Omental fat pad (tissue), 4 donors: ENCODE measurements around the gene ARL6IP5. TPM values are rescaled to one million over a fixed set of nuclear protein-coding genes. Genes with fewer than 3 reads are reported as not detected.
A peak's percentile ranks its signal among the peaks of the same experiment; 100 is the strongest.

Experiments used
- ATAC-seq: fragments of 150-250 bp; one replicate; pipeline ENCODE4 v1.9.1; 2016; ENCODE audit warnings: mild to moderate bottlenecking, moderate library complexity; ENCODE audit not compliant: low FRiP score
- DNase-seq: peaks from one replicate; pipeline ENCODE4 v3.0.0-alpha.2; 2019; ENCODE audit warnings: low spot score
- total RNA-seq, 4 donors: library from RNA; depleted of rRNA; stranded (reverse); fragments of >200 nt; gene quantifications; one replicate each; pipeline ENCODE4 v1.1.0, GENCODE V29; 2016
- TF ChIP-seq, protein P1 (sequence below), 3 donors: fragments of 450-650 bp; IDR thresholded peaks; one replicate each; pipeline ENCODE4 v1.5.1; 2016 to 2017; ENCODE audit warnings: antibody characterized with exemption in 3 of 3, mild to moderate bottlenecking in 3 of 3, moderate library complexity in 2 of 3

The ARL6IP5 gene
- total RNA-seq, 4 donors from 2014 or later, result 113 to 215 (median 199) TPM

DNA sequence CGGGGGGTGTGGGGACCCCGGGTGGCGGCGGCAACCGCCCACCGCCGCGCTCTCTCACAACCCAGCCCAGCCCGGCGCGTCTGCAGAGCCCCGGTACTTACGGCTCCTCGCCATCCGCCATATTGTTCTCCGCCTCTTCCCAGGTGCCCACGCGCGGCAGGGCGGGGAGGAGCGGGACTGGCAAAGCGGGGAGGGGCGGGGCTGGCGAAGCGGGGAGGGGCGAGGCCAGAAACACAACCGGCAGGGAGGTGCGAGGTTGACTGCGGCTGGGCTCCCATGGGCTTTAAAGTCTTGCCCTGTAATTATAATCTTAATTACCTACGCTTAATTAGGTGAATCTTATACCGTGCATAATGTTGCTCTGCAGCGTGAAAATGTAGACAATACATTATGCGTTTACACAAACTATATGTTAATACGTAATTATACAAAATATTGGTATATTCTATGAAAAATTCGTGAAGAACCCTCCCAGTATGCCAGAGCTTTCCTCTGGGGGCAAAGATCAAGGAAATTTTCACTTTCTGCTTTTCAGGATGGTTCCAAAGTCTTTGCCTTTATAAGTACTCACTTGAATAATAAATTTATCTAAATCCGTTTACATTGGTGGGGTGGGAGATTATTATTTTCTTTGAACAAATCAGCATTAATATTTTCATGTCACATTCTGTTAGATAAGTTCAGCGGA is 4.4 kb upstream of the ARL6IP5 start, which contains the start of gene UBA3:
TSS of gene UBA3 (minus strand) at position 133 of the 688 bp plus-strand sequence. CDS start at position 121, 12 bp downstream.
- ATAC-seq (peak; percentile 78), DNase-seq (peak; percentile 79)
- TF ChIP-seq, protein P1, sequence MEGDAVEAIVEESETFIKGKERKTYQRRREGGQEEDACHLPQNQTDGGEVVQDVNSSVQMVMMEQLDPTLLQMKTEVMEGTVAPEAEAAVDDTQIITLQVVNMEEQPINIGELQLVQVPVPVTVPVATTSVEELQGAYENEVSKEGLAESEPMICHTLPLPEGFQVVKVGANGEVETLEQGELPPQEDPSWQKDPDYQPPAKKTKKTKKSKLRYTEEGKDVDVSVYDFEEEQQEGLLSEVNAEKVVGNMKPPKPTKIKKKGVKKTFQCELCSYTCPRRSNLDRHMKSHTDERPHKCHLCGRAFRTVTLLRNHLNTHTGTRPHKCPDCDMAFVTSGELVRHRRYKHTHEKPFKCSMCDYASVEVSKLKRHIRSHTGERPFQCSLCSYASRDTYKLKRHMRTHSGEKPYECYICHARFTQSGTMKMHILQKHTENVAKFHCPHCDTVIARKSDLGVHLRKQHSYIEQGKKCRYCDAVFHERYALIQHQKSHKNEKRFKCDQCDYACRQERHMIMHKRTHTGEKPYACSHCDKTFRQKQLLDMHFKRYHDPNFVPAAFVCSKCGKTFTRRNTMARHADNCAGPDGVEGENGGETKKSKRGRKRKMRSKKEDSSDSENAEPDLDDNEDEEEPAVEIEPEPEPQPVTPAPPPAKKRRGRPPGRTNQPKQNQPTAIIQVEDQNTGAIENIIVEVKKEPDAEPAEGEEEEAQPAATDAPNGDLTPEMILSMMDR (IDR thresholded peaks at IDR 0.05), result no peak

DNA sequence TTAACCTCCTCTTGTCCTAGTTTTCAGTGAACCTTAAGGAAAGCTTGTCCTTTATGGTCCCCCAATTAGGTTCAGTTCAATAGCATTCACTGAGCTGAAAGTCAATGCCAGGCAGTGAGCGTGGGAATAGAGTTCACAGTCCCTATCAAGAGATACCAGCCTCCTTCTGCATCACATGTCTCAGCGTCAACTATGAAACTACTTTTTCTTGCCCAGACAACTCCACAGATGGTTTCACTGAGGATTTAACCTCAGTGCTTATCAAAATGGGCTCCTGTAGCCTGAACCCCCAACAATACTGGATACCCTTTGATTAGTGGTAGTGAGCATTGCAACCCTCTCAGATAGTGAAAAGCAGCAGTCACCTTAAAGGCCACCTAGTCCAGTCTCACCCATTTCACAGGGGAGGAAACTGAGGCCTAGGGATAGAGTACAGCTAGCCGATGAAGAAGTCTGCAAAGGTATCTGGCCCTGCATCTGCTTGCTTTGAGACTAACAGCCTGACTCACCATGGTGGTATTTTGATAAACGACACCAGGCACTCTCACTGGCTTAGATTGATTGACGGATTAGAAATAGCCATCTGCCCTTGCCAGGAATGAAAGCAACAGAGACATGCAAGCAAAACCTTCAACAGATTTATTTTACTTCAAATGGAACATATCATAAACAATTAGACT is 3.0 kb upstream of the ARL6IP5 start:
- TF ChIP-seq, protein P1 (IDR thresholded peaks at IDR 0.05), result no peak
- DNase-seq, result no peak
- no peak for ATAC-seq

DNA sequence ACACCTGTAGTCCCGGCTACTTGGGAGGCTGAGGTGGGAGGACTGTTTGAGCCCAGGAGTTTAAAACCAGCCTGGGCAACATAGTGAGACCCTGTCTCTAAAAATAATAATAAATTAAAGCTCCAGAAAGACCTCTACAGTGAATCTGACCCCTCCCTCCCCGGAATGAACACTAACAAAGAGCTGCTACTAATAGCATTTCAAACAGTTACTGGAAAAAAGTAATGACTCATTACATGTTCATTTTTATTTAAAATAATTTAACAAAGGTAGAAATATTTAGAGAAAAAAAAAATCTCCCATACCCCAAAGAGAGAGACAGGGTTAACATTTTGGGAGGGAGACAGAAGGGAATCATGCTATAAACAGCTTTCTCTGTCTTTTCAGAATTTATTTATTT is 2.4 kb upstream of the ARL6IP5 start:
- ATAC-seq, result no peak
- no peak for DNase-seq
- TF ChIP-seq, protein P1 (IDR thresholded peaks at IDR 0.05), result no peak

DNA sequence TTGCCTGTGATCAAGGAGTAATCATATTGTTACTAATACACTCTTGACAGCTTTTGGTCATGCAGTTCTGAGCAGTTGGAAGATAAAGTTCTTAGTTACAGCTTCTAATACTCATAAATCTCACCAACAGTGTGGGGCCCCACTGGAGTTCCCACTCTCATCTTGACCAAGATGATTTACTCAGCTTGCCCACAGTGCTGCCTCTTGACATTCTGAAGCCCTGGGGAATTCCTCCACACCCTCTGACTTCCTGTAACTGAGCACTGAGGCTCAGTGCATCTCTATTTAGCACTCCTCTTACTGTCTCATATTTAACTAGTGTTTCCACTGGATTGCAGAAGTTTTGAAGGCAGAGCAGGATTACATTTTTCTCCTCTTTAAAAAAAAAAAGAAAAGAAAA is 1.9 kb upstream of the ARL6IP5 start:
- no peak for DNase-seq
- peak; percentile 37 for ATAC-seq
- TF ChIP-seq, protein P1 (IDR thresholded peaks at IDR 0.05), result no peak

DNA sequence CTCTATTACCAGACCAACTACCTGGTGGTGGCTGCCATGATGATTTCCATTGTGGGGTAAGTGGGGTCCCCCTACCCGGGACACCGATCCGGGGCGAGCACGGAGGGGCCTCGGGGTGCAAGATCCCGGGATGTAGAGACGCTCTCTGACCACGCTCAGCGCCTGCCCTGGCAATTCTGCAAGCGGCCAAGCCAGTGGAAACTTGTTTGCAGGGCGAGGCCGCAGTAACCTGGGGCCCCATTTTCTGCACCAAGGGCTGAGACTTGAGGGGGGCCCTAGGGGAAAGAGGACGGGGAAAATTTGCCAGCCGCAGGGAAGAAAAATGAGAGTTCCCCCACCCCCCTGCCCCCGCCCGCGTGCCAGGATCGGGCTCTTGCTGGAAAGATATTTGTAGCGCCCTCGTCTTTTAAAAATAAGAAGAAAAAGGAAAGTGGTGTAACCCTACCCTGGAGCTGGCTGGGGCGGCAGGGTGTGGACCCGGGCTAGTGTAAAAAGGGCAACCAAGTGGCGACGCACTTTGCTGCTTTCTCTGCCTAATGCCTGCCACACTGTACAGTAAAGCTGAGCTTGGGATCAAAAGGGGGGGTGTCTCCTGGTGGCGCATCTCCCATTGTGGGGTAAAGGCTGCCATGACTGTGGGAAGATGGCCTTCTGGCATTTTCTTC is 563 bp downstream of the ARL6IP5 start:
- TF ChIP-seq, protein P1 (IDR thresholded peaks at IDR 0.05), result no peak

DNA sequence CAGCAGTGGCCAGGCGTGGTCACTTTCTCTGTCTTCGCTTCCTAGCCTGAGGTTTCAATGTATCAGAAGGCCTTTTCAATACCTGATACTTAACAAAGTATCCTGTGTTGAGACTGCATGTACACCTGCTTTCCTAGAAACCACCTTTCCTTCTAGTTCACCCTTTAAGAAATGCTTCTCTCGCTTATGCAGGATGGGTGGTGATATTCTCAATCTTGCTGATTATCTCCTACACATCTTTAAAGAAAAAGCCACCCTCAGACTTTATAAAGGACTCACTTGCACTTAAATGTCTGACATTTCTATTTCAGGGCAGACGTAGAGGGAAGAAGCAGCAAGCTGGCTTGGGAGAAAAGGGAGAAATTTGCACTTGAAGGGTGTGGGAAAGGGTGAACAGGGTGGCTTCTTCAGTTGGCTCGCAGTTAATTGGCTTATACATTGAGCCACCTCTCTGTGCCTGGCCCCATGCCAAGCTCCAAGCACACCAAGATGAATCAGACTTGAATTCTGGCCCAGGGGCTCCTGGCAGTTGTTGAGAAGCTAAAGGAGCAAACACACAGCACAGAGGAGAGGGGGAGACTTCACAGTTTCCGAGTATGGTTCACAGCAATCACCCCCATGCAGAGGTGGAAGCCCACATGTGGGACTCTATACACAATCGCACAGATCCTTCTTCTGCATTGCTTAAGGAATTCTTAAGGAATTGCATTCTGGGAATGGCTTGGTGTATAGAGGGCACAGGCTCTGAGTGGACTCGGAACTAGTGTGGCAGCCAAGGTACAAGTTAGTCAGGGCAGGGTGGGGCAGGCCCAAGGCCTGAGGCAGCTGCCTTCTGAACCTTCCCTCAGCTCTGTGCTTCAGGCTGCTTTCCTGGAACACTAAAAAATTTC is 1.3 kb downstream of the ARL6IP5 start:
- ATAC-seq (peak; percentile 74), DNase-seq (peak; percentile 96)
- TF ChIP-seq, protein P1 (IDR thresholded peaks at IDR 0.05), result no peak

More for the DNA sequence above, 563 bp downstream of the ARL6IP5 start:
- no peak for DNase-seq
- no peak for ATAC-seq
